ENCODE results near the gene ZFPL1. TPM values are rescaled to one million over a fixed set of nuclear protein-coding genes. Genes with fewer than 3 reads are reported as not detected.

Gene ZFPL1
- total RNA-seq, 1 donor from 2014 or later = 37.9 TPM

- no peak for FAIRE-seq
- no peak overlapping the region for H3K4me2 ChIP-seq (ENCODE audit: low read length)
- H3K4me3 Mint-ChIP-seq (ENCODE audit: unreplicated experiment) = no peak overlapping the region
- no peaks in the 10 kb centered on the region for H3K27me3 Mint-ChIP-seq (ENCODE audit: low read depth, unreplicated experiment)
- H3K27ac ChIP-seq (ENCODE audit: low read depth, low read length) = no peak overlapping the region
- H3K27me3 ChIP-seq (ENCODE audit: insufficient read depth, low read length) = no peaks in the 10 kb centered on the region
- peaks cover 44% of the 10 kb centered on the region for H4K20me1 ChIP-seq (ENCODE audit: insufficient read depth, low read length)
- no peak overlapping the region for H3K9ac ChIP-seq (ENCODE audit: low read length)
- H3K4me1 Mint-ChIP-seq (ENCODE audit: low read depth, unreplicated experiment) = peaks cover 3% of the 10 kb centered on the region
- H3K9me3 Mint-ChIP-seq (ENCODE audit: unreplicated experiment) = no peaks in the 10 kb centered on the region
- DNase-seq (ENCODE audit: low read depth) = no peak
- peaks cover 21% of the 10 kb centered on the region for H3K4me1 ChIP-seq (ENCODE audit: insufficient read depth, low read length)
- no peaks in the 10 kb centered on the region for H3K36me3 ChIP-seq (ENCODE audit: insufficient read depth, low read length)
- H3K27ac Mint-ChIP-seq (ENCODE audit: unreplicated experiment) = no peak overlapping the region
- peaks cover 23% of the 10 kb centered on the region for H3K79me2 ChIP-seq (ENCODE audit: insufficient read depth, low read length)
- peaks cover 5% of the 10 kb centered on the region for H3K36me3 Mint-ChIP-seq (ENCODE audit: low read depth, unreplicated experiment)
- no peak overlapping the region for H2AFZ ChIP-seq (ENCODE audit: low read depth, low read length)
- TF ChIP-seq EZH2 (IDR thresholded peaks at IDR 0.05; ENCODE audit: insufficient read depth, low read length) (no peak), CTCF (IDR thresholded peaks at IDR 0.05; ENCODE audit: insufficient read depth, low read depth, low read length) (no peak)
- H3K4me3 ChIP-seq (ENCODE audit: insufficient read depth, low read depth, low read length) = no peak overlapping the region
- no peaks in the 10 kb centered on the region for H3K9me3 ChIP-seq (ENCODE audit: insufficient read depth, low read depth, low read length)
Measured at GRCh38 chr11:65108469-65109123, 24.6 kb downstream of the ZFPL1 start.

GRCh38 chr11:65109231-65110198 is 25.5 kb downstream of the ZFPL1 start:
- no peak overlapping the region for H2AFZ ChIP-seq (ENCODE audit: low read depth, low read length)
- no peaks in the 10 kb centered on the region for H3K27me3 Mint-ChIP-seq (ENCODE audit: low read depth, unreplicated experiment)
- FAIRE-seq = no peak
- H3K27me3 ChIP-seq (ENCODE audit: insufficient read depth, low read length) = no peaks in the 10 kb centered on the region
- H3K4me3 ChIP-seq (ENCODE audit: insufficient read depth, low read depth, low read length) = no peak overlapping the region
- no peak overlapping the region for H3K27ac Mint-ChIP-seq (ENCODE audit: unreplicated experiment)
- H4K20me1 ChIP-seq (ENCODE audit: insufficient read depth, low read length) = peaks cover 38% of the 10 kb centered on the region
- H3K4me2 ChIP-seq (ENCODE audit: low read length) = no peak overlapping the region
- H3K36me3 Mint-ChIP-seq (ENCODE audit: low read depth, unreplicated experiment) = peaks cover 8% of the 10 kb centered on the region
- no peak for DNase-seq (ENCODE audit: low read depth)
- no peaks in the 10 kb centered on the region for H3K9me3 Mint-ChIP-seq (ENCODE audit: unreplicated experiment)
- H3K4me1 ChIP-seq (ENCODE audit: insufficient read depth, low read length) = peaks cover 21% of the 10 kb centered on the region
- H3K4me1 Mint-ChIP-seq (ENCODE audit: low read depth, unreplicated experiment) = peaks cover 4% of the 10 kb centered on the region
- no peak overlapping the region for H3K9ac ChIP-seq (ENCODE audit: low read length)
- H3K9me3 ChIP-seq (ENCODE audit: insufficient read depth, low read depth, low read length) = no peaks in the 10 kb centered on the region
- peaks cover 15% of the 10 kb centered on the region for H3K79me2 ChIP-seq (ENCODE audit: insufficient read depth, low read length)
- no peak overlapping the region for H3K27ac ChIP-seq (ENCODE audit: low read depth, low read length)
- no peaks in the 10 kb centered on the region for H3K36me3 ChIP-seq (ENCODE audit: insufficient read depth, low read length)
- H3K4me3 Mint-ChIP-seq (ENCODE audit: unreplicated experiment) = no peak overlapping the region
- no peak for TF ChIP-seq EZH2 (IDR thresholded peaks at IDR 0.05; ENCODE audit: insufficient read depth, low read length)
- no peak for TF ChIP-seq CTCF (IDR thresholded peaks at IDR 0.05; ENCODE audit: insufficient read depth, low read depth, low read length)

All from astrocyte (in vitro differentiated cells and primary cell).